ENCODE data around the gene RPS14.

GRCh38 chr5:150484964-150485692 is 35.6 kb upstream of the RPS14 start:
- TF ChIP-seq ZNF764 (CRISPR knock-in tag; IDR thresholded peaks at IDR 0.05; ENCODE audit: low read depth) (no peak), MEF2A (IDR thresholded peaks at IDR 0.05; ENCODE audit: control insufficient read depth, low read depth, low read length) (no peak), YY1 (IDR thresholded peaks at IDR 0.05; ENCODE audit: borderline replicate concordance in 1 of 3, control insufficient read depth in 1 of 3, extremely low read depth in 1 of 3, insufficient read depth in 3 of 3, insufficient read length in 1 of 3, insufficient replicate concordance in 2 of 3, low read depth in 1 of 3, low read length in 2 of 3) (no peak), ZNF830 (CRISPR knock-in tag; IDR thresholded peaks at IDR 0.05) (no peak), CBFB (CRISPR knock-in tag; IDR thresholded peaks at IDR 0.05) (no peak), DNMT1 (IDR thresholded peaks at IDR 0.05) (no peak), ZBTB17 (CRISPR knock-in tag; IDR thresholded peaks at IDR 0.05) (no peak), ZBTB9 (CRISPR knock-in tag; IDR thresholded peaks at IDR 0.05) (no peak; the same call in 1 of the 2 replicates), FOXJ3 (CRISPR knock-in tag; IDR thresholded peaks at IDR 0.05) (no peak), TAF15 (IDR thresholded peaks at IDR 0.05; ENCODE audit: low read depth, low read length) (no peak), FOXK1 (CRISPR knock-in tag; IDR thresholded peaks at IDR 0.05; ENCODE audit: borderline replicate concordance) (no peak), ZNF655 (CRISPR knock-in tag; IDR thresholded peaks at IDR 0.05) (no peak)
- TF ChIP-seq, protein P1, sequence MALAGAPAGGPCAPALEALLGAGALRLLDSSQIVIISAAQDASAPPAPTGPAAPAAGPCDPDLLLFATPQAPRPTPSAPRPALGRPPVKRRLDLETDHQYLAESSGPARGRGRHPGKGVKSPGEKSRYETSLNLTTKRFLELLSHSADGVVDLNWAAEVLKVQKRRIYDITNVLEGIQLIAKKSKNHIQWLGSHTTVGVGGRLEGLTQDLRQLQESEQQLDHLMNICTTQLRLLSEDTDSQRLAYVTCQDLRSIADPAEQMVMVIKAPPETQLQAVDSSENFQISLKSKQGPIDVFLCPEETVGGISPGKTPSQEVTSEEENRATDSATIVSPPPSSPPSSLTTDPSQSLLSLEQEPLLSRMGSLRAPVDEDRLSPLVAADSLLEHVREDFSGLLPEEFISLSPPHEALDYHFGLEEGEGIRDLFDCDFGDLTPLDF (CRISPR knock-in tag; IDR thresholded peaks at IDR 0.05), result no peak
